ENCODE measurements around the gene FHL1.

GRCh38 chrX:136147315-136147901, at the start of gene FHL1:
- TF ChIP-seq CTCF (IDR thresholded peaks at IDR 0.05) (no peak), POLR2A (IDR thresholded peaks at IDR 0.05) (no peak), POLR2AphosphoS5 (IDR thresholded peaks at IDR 0.05; ENCODE audit: insufficient read depth in 1 of 2, low read depth in 1 of 2) (no peak)
